HUES48 (cell line): ENCODE measurements around the gene UPB1.

Experiments used
- H3K27ac ChIP-seq: one replicate; pipeline ENCODE4 v1.7.0; 2013; ENCODE audit warnings: low read depth, low read length, inconsistent platforms
- H3K27me3 ChIP-seq: 2 replicates; pipeline ENCODE4 v1.6.1; 2013; ENCODE audit warnings: mild to moderate bottlenecking, low read length; ENCODE audit not compliant: control insufficient read depth, insufficient read depth
- H3K36me3 ChIP-seq: 2 replicates; pipeline ENCODE4 v1.6.1; 2013; ENCODE audit warnings: low read length; ENCODE audit not compliant: control insufficient read depth, insufficient read depth
- H3K4me1 ChIP-seq: 2 replicates; pipeline ENCODE4 v1.6.1; 2013; ENCODE audit warnings: mild to moderate bottlenecking, low read length; ENCODE audit not compliant: control insufficient read depth, insufficient read depth
- H3K4me3 ChIP-seq: 2 replicates; pipeline ENCODE4 v1.5.1; 2013; ENCODE audit warnings: mild to moderate bottlenecking, low read depth, low read length
- H3K9ac ChIP-seq: 2 replicates; pipeline ENCODE4 v1.6.1; 2013; ENCODE audit warnings: mild to moderate bottlenecking, low read depth, low read length, moderate library complexity
- H3K9me3 ChIP-seq: 2 replicates; pipeline ENCODE4 v1.6.1; 2013; ENCODE audit warnings: low read length; ENCODE audit not compliant: control insufficient read depth, insufficient read depth

UPB1 gene

GRCh38 chr22:24553597-24554312, 58.6 kb downstream of the UPB1 start:
- Histone ChIP-seq H3K36me3 (peaks cover 29% of the 10 kb centered on the region), H3K9ac (peak overlapping the region; percentile 87; the same call in 1 of the 2 replicates), H3K27ac (no peak overlapping the region), H3K9me3 (no peaks in the 10 kb centered on the region), H3K4me3 (peak overlapping the region; percentile 92), H3K27me3 (no peaks in the 10 kb centered on the region), H3K4me1 (peaks cover 16% of the 10 kb centered on the region)

DNA sequence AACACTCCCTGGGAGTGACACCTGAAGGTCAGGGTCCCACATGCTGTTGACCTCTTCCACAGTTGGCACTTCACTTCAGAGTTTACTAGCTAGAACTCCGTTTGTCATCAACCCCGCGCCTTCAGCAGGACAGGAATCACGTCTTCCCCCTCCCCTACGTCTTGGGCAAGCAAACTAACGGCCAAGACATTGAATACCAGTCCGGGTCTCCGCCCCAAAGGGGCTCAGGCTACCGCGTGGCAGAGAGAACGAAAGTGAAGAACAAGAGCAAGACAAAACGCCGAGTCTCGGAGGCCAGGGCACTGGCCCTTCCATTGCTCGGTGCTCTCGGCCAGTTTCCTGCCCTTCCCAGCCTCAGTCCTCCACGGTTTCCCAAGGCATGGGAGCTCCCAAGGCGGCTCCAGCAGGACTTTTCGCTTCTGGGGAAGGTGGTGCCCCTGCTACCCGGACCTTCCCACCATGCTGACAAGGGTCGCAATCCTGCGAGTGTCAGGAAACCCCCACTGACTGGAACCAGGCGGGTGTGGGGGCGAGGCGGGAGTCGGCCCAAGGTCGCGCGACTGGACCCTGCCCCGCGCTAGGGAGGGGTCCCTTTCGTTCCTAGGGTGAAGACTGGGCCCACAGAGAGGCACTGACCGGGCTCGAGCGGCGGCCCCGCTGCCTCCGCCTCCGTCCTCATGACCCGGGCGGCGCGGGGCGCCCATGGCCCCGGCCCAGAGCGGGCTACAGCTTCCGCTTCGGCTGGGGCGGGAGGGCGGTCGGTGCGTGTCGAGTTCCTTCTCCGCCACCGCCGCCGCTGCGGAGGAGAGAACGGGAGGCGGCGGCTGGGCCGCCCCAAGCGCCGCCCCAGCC, 59.4 kb downstream of the UPB1 start, which contains the start of gene GUCD1:
TSS of gene GUCD1 (minus strand) at position 826 of the 852 bp plus-strand sequence. CDS start at position 679, 147 bp downstream.
- H3K4me3 ChIP-seq, result peak within 1 kb of the TSS; percentile 94
- no peaks in the 10 kb centered on the region for H3K27me3 ChIP-seq
- no peaks in the 10 kb centered on the region for H3K9me3 ChIP-seq
- peak within 1 kb of the TSS; percentile 97 for H3K27ac ChIP-seq
- H3K9ac ChIP-seq, result peak within 1 kb of the TSS; percentile 95
- peaks cover 16% of the 10 kb centered on the region for H3K4me1 ChIP-seq
- peaks cover 35% of the 10 kb centered on the region for H3K36me3 ChIP-seq

DNA sequence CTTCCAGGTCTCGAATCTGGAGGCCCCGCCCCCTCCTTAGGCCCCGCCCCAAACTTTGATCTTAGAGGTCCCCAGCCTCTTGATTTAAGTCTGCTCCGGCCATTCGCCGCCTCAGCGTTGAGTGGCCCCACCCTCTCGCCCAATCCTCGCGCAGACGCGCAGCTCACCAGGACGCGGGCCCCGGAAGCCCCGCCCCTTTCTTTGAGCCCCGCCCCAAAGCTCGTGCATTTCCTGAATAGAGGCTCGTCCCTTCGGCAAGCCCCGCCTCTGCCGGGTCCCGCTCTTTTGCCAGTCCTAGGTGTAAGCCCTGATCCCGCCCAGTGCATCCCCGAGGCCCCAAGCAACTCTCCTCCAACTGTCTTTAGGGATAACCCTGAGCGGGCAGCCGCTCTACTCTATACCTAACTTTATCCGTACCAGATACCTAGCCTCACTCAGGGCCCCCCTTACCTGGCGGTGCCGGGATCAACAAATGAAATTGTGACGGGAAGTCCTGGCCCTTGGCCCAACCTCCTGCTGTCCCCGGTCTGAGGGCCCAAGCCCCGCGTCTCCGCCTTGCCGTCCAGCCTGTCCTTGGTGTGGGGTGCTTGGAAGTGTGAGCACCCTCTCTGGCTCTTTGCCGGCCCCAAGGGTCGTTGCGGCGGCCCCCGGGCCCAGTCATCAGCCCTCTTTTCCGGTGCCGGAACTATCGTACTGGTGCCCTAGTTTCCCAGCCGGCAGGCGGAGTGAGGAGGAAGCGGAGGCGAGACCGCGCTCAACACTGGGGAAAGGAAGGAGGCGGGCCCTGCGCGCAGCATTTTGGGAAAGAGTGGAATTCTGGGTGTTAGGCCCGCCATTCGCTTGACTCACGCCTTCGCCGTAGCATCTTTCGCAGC, 60.3 kb downstream of the UPB1 start, which contains the start of gene SNRPD3:
TSS of gene SNRPD3 (plus strand) at position 835 of the 875 bp plus-strand sequence. CDS start 1,676 bp downstream, outside the sequence.
- peak within 1 kb of the TSS; percentile 94 for H3K4me3 ChIP-seq
- H3K9me3 ChIP-seq, result no peaks in the 10 kb centered on the region
- no peaks in the 10 kb centered on the region for H3K27me3 ChIP-seq
- H3K4me1 ChIP-seq, result peaks cover 16% of the 10 kb centered on the region
- peak within 1 kb of the TSS; percentile 97 for H3K27ac ChIP-seq
- peaks cover 38% of the 10 kb centered on the region for H3K36me3 ChIP-seq
- peak within 1 kb of the TSS; percentile 95 for H3K9ac ChIP-seq

DNA sequence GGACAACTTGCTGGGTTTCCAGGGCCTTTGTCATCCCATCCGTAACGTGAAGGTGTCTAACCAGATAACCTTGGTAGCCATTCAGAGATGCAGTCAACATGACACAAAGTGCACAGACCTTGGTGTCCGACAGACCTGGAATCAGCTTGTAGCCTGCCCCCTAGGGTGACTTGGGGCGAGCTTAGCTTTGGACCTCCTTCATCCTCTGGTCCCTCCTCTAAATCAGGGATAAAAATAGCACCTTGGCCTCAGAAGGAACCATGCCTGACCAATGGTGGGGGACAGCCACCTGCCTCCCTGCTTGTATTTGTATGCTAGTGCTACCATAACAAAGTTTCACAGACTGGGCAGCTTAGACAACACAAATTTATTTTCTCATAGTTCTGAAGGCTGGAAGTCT, 64.3 kb downstream of the UPB1 start:
- Histone ChIP-seq H3K36me3 (peaks cover 63% of the 10 kb centered on the region), H3K9ac (no peak overlapping the region), H3K9me3 (no peaks in the 10 kb centered on the region), H3K27ac (no peak overlapping the region), H3K4me1 (peaks cover 9% of the 10 kb centered on the region; the same call in 1 of the 2 replicates), H3K4me3 (no peak overlapping the region), H3K27me3 (no peaks in the 10 kb centered on the region)

DNA sequence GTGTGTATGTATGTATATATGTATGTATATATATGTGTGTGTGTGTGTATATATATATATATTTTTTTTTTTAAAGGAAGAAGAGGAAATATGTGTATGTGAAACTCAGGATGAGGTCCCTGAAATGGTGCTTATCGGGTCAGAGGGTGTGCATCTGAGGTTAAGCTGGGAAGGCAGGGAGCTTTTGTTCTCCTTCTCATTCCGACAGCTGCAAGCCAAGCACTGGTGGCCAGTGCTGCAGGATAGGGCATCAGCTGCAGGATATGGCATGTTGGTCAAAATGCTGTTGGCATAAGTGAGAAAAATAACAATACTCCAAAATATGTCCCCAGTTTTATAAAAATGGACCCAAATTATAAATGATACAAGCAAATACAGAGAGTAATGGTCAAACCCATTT, 68.1 kb downstream of the UPB1 start:
- no peaks in the 10 kb centered on the region for H3K27me3 ChIP-seq
- H3K4me3 ChIP-seq, result no peak overlapping the region
- H3K9ac ChIP-seq, result no peak overlapping the region
- no peaks in the 10 kb centered on the region for H3K9me3 ChIP-seq
- no peak overlapping the region for H3K27ac ChIP-seq
- H3K36me3 ChIP-seq, result peaks cover 83% of the 10 kb centered on the region
- H3K4me1 ChIP-seq, result no peaks in the 10 kb centered on the region

GRCh38 chr22:24564376-24565058, 69.4 kb downstream of the UPB1 start:
- Histone ChIP-seq H3K4me3 (no peak overlapping the region), H3K27me3 (no peaks in the 10 kb centered on the region), H3K4me1 (no peaks in the 10 kb centered on the region), H3K36me3 (peaks cover 81% of the 10 kb centered on the region), H3K27ac (no peak overlapping the region), H3K9me3 (no peaks in the 10 kb centered on the region), H3K9ac (no peak overlapping the region)

GRCh38 chr22:24565077-24565476, 69.9 kb downstream of the UPB1 start:
- peaks cover 83% of the 10 kb centered on the region for H3K36me3 ChIP-seq
- no peak overlapping the region for H3K9ac ChIP-seq
- H3K27ac ChIP-seq, result no peak overlapping the region
- no peak overlapping the region for H3K4me3 ChIP-seq
- no peaks in the 10 kb centered on the region for H3K9me3 ChIP-seq
- no peaks in the 10 kb centered on the region for H3K4me1 ChIP-seq
- H3K27me3 ChIP-seq, result no peaks in the 10 kb centered on the region

DNA sequence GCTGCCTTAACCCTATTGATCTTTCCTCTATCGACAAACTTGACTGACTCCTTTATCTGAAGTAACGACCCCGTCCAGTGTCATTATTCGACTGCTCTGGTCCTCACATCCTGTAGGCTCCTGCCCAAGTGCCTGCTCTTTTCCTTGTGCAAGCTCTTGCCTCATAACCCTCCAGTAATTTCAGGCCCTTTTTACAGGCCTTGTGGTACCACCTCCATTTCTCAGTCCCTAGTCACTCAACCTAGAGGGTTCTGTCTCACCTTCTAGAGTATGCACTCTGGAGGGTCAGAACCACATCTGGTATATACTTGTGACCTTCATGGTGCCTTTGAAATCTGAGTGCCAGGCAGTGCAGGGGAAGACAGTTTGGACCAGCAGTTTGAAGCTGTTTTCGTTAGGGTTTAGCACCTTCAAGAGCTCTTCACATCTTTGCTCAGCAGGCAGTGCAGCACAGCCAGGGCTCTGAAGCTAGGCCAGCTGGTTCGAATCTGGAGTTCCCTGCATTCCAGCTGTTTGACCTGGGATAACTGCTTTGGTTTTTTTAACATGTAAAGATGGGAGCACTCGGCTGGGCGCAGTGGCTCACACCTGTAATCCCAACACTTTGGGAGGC, 71.9 kb downstream of the UPB1 start:
- no peaks in the 10 kb centered on the region for H3K9me3 ChIP-seq
- H3K27ac ChIP-seq, result no peak overlapping the region
- no peak overlapping the region for H3K9ac ChIP-seq
- no peak overlapping the region for H3K4me3 ChIP-seq
- H3K4me1 ChIP-seq, result no peaks in the 10 kb centered on the region
- peaks cover 88% of the 10 kb centered on the region for H3K36me3 ChIP-seq
- H3K27me3 ChIP-seq, result no peaks in the 10 kb centered on the region

GRCh38 chr22:24567668-24568067, 72.5 kb downstream of the UPB1 start:
- Histone ChIP-seq H3K9me3 (no peaks in the 10 kb centered on the region), H3K4me3 (no peak overlapping the region), H3K4me1 (no peaks in the 10 kb centered on the region), H3K27ac (no peak overlapping the region), H3K27me3 (no peaks in the 10 kb centered on the region), H3K36me3 (peaks cover 90% of the 10 kb centered on the region), H3K9ac (no peak overlapping the region)

GRCh38 chr22:24571266-24571665, 76.1 kb downstream of the UPB1 start:
- Histone ChIP-seq H3K4me3 (no peak overlapping the region), H3K4me1 (no peaks in the 10 kb centered on the region), H3K9ac (no peak overlapping the region), H3K27me3 (no peaks in the 10 kb centered on the region), H3K9me3 (no peaks in the 10 kb centered on the region), H3K27ac (no peak overlapping the region), H3K36me3 (peaks cover 84% of the 10 kb centered on the region)
